Activated CD4-positive, alpha-beta T cell treated with anti-CD3 and anti-CD28 coated beads, Interleukin-2, amount 10 ng/mL, durations not matched to agents 7 days and 5 days (primary cell): ENCODE results near the gene VWDE. TPM values are rescaled to one million over a fixed set of nuclear protein-coding genes. Genes with fewer than 3 reads are reported as not detected.
"Not testable (repeated sequence)": the region's sequence is repeated elsewhere in the genome, so short reads cannot be mapped to it uniquely, and the experiment has no call there.

Source experiments
- CTCF ChIA-PET: fragments of 350-600 bp; sonication (Branson Sonifier 250); formaldehyde crosslinking; loops from one replicate; lab custom pipeline; 2021; ENCODE audit warnings: antibody characterized with exemption; lab: Charles Lee
- POLR2A ChIA-PET: fragments of 350-600 bp; sonication (Branson Sonifier 250); formaldehyde crosslinking; loops from one replicate; lab custom pipeline; 2021; ENCODE audit warnings: antibody characterized with exemption; lab: Charles Lee
- DNase-seq: peaks from one replicate; pipeline ENCODE4 v3.0.0-alpha.2; 2020
- H3K27ac Mint-ChIP-seq: one replicate; pipeline ENCODE4 v1.8.0; 2021; ENCODE audit warnings: mild to moderate bottlenecking, moderate library complexity, mixed read lengths
- H3K27me3 Mint-ChIP-seq: one replicate; pipeline ENCODE4 v1.8.0; 2021; ENCODE audit warnings: mixed read lengths
- H3K36me3 Mint-ChIP-seq: one replicate; pipeline ENCODE4 v1.8.0; 2021; ENCODE audit warnings: low read depth, mixed read lengths
- H3K4me1 Mint-ChIP-seq: one replicate; pipeline ENCODE4 v1.8.0; 2021; ENCODE audit warnings: mixed read lengths
- H3K4me3 Mint-ChIP-seq: one replicate; pipeline ENCODE4 v1.8.0; 2021; ENCODE audit warnings: mild to moderate bottlenecking, moderate library complexity, mixed read lengths
- H3K9me3 Mint-ChIP-seq: one replicate; pipeline ENCODE4 v1.8.0; 2021; ENCODE audit warnings: mixed read lengths
- total RNA-seq, 2 experiments: library from RNA; stranded (reverse); gene quantifications; one replicate each; pipeline ENCODE4 v1.2.3, GENCODE V29; 2021

VWDE gene
- total RNA-seq, 2 experiments from 2014 or later: 3.2 to 3.5 TPM

DNA sequence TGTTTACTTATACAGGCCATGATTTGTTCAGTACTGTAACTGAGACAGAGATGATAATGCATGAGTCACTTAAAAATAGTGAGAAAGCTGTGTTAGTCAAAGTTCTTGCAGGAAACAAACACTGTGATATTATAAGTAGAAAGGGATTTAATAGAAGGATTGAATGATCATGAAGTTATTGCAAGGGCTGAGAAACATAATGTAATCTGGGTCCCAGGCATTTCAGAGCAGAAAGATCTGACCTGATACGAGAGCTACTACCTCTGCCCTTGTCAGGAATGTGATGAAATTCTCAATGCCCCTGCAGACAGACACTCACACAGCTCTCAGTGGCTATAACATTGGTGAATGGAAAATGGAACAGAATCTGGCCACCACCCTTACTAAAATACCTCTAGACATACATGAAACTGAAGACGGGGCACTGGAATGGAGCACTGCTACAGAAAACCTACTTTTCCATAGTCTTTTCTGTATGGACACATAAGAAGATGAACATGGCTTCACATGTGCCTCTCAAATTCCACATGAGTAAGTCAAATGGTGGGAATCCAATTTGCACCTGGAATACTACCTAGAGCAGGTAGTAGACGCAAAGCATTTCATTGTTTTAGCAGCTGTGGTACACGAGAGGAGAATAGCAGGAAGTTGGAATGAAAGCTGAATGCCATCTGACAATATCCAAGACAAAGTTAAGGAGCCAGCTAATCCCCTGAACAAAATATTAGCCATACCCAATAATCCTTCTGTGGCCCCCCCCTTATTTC is 19.1 kb upstream of the VWDE start:
- POLR2A ChIA-PET: no interaction called here
- Mint-ChIP-seq H3K27me3 (peaks cover 2% of the 10 kb centered on the region), H3K4me1 (no peaks in the 10 kb centered on the region), H3K4me3 (no peak overlapping the region), H3K9me3 (no peaks in the 10 kb centered on the region), H3K36me3 (no peaks in the 10 kb centered on the region), H3K27ac (no peak overlapping the region)
- CTCF ChIA-PET: no interaction called here
- DNase-seq: no peak

DNA sequence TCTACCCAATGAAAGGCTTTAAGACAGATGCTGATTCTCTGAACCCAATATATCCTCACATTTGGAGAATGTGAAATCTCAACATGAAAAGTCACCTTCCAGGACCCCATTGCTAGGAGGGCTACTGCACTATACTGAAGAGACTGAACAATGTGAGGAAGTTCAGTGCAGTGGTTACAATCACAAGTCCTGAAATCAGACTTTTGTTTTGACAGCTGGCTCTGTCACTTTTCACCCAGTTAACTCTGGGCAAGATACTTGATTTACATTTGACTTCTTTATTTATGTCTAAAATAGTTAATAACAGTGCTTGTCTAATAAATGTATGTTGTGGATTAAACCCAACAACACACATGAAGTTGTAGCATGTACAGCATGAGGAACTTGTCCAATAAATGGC is 14.8 kb upstream of the VWDE start:
- H3K27ac Mint-ChIP-seq: no peak overlapping the region
- CTCF ChIA-PET: no interaction called here
- H3K36me3 Mint-ChIP-seq: no peaks in the 10 kb centered on the region
- H3K27me3 Mint-ChIP-seq: peaks cover 7% of the 10 kb centered on the region
- H3K4me3 Mint-ChIP-seq: no peak overlapping the region
- POLR2A ChIA-PET: no interaction called here
- no peaks in the 10 kb centered on the region for H3K9me3 Mint-ChIP-seq
- no peaks in the 10 kb centered on the region for H3K4me1 Mint-ChIP-seq
- DNase-seq: no peak

DNA sequence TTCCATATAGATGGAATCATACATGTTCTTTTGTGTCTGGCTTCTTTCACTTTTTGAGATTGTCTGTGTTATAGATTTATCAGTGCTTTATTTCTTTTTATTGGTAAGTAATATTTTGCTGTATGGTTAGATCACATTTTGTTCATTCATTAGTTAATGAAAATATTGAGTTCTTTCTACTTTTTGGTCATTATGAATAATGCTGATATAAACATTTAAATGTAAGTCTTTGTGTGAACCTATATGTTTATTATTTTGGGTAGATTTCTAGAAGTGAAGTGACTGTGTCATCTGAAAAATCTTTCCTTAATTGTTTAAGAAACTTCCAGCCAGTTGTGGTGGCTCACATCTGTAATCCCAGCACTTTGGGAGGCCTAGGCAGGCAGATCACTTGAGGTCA is 11.4 kb upstream of the VWDE start:
- H3K27me3 Mint-ChIP-seq: peaks cover 7% of the 10 kb centered on the region
- no peak overlapping the region for H3K27ac Mint-ChIP-seq
- no peak for DNase-seq
- H3K36me3 Mint-ChIP-seq: no peaks in the 10 kb centered on the region
- ChIA-PET CTCF (no interaction called here), POLR2A (no interaction called here)
- H3K9me3 Mint-ChIP-seq: no peaks in the 10 kb centered on the region
- H3K4me1 Mint-ChIP-seq: no peaks in the 10 kb centered on the region
- H3K4me3 Mint-ChIP-seq: no peak overlapping the region

DNA sequence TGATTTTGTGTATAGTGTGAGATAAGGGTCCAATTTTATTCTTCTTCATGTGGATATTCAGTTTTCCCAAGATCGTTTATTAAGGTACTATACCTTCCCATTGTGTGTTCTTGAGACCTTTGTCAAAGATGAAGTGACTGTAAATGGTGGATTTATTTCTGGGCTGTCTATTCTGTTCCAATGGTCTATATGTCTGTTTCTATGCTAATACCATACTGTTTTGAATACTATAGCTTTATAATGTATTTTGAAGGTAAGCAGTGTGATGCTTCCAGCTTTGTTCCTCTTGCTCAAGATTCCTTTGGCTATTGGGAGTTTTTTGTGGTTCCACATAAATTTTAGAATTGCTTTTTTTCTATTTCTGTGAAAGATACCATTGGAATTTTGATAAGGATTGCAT is 8.7 kb upstream of the VWDE start:
- POLR2A ChIA-PET: no interaction called here
- Mint-ChIP-seq H3K36me3 (no peaks in the 10 kb centered on the region), H3K27me3 (peaks cover 9% of the 10 kb centered on the region), H3K4me3 (no peak overlapping the region), H3K27ac (no peak overlapping the region), H3K4me1 (no peaks in the 10 kb centered on the region), H3K9me3 (peaks cover 2% of the 10 kb centered on the region)
- DNase-seq: no peak
- CTCF ChIA-PET: interaction anchor here (0.6 kb wide), 1 partner anchor 132 kb away, joined by 4 read pairs; no protein-coding TSS in a partner anchor

DNA sequence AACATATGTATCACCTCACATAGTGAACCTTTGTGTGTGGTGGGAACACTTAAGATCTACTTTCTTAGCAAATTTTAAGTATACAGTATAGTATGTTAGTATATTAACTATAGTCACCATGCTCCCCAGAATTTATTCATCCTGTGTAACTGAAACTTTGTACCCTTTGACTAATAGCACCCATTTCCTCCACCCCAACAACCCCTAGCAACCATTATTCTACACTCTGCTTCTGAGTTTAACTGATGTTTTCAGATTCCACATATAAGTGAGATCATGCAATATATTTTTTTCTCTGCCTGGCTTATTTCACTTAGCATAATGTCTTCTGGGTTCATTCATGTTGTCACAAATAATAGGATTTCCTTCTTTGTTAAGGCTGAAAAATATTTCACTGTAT is 6.9 kb upstream of the VWDE start:
- DNase-seq: no peak
- Mint-ChIP-seq H3K9me3 (peaks cover 3% of the 10 kb centered on the region), H3K4me3 (no peak overlapping the region), H3K27ac (no peak overlapping the region), H3K4me1 (no peaks in the 10 kb centered on the region), H3K27me3 (peaks cover 8% of the 10 kb centered on the region), H3K36me3 (no peaks in the 10 kb centered on the region)
- ChIA-PET CTCF (no interaction called here), POLR2A (no interaction called here)

DNA sequence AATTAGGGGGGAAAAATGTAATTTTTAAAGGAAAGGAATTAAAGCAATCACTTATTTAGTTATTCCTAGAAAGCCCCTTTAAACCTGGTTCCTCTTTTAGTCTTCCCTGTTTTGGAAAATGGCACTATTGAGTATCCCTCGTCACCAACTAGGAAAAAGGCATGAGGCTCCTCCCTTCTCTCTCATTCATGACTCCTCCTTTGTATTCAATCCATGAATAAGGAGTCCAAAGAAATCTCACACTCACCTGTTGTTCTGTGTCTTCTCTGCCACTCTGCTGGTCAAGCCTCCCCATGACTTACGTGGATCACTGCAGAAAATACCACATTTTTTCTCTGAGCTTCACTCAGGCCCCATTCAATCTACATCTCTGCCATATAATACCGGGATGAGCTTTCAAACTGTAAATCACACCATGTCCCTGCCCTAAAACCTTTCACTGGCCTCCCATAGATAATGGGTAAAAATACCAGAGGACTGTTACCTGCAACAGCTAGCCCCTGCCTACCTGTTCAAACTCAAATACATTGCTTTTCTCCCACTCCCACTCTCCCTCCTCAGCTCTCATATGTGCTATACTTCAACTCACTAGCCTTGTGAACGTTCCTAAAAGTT is 5.5 kb upstream of the VWDE start:
- no peak overlapping the region for H3K4me3 Mint-ChIP-seq
- DNase-seq: no peak
- H3K4me1 Mint-ChIP-seq: peaks cover 6% of the 10 kb centered on the region
- peaks cover 8% of the 10 kb centered on the region for H3K27me3 Mint-ChIP-seq
- CTCF ChIA-PET: no interaction called here
- H3K9me3 Mint-ChIP-seq: peaks cover 3% of the 10 kb centered on the region
- H3K27ac Mint-ChIP-seq: no peak overlapping the region
- no peaks in the 10 kb centered on the region for H3K36me3 Mint-ChIP-seq
- POLR2A ChIA-PET: no interaction called here

DNA sequence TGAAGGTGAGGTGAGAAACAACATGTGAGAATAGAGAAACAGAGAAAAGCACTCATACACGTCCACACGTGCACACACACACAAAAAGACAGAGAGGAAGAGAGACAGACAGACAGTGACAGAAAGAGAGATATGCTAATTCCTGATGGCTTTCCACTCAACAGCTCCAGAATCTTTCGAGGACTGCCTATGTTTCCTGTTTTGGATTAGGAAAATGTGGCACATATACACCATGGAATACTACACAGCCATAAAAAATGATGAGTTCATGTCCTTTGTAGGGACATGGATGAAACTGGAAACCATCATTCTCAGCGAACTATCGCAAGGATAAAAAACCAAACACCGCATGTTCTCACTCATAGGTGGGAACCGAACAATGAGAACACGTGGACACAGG is 4.0 kb upstream of the VWDE start:
- H3K36me3 Mint-ChIP-seq, H3K4me3 Mint-ChIP-seq, H3K9me3 Mint-ChIP-seq, CTCF ChIA-PET, DNase-seq, POLR2A ChIA-PET, H3K27ac Mint-ChIP-seq: not testable (repeated sequence)
- H3K4me1 Mint-ChIP-seq: peaks cover 18% of the 10 kb centered on the region
- peaks cover 16% of the 10 kb centered on the region for H3K27me3 Mint-ChIP-seq

DNA sequence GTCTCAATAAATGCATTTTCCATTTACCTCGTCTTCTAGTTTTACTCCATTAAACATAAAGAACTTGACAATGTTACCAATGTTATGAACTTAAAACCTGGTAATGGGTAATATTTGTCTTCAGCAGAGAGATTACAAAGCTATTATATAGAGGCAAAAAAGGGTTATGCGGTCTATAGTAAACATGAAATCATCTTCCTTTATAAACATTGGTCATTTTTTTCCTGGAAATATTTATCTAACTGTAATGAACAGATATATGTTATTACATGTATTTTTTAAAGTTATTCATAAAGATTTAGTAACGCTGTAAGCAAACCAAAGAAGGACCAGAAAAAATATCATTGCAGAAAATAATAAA is 1.3 kb downstream of the VWDE start:
- CTCF ChIA-PET: no interaction called here
- no peak overlapping the region for H3K4me3 Mint-ChIP-seq
- no peak for DNase-seq
- peaks cover 21% of the 10 kb centered on the region for H3K4me1 Mint-ChIP-seq
- H3K27me3 Mint-ChIP-seq: peaks cover 19% of the 10 kb centered on the region
- POLR2A ChIA-PET: no interaction called here
- no peak overlapping the region for H3K27ac Mint-ChIP-seq
- H3K36me3 Mint-ChIP-seq: peaks cover 6% of the 10 kb centered on the region
- peaks cover 11% of the 10 kb centered on the region for H3K9me3 Mint-ChIP-seq

DNA sequence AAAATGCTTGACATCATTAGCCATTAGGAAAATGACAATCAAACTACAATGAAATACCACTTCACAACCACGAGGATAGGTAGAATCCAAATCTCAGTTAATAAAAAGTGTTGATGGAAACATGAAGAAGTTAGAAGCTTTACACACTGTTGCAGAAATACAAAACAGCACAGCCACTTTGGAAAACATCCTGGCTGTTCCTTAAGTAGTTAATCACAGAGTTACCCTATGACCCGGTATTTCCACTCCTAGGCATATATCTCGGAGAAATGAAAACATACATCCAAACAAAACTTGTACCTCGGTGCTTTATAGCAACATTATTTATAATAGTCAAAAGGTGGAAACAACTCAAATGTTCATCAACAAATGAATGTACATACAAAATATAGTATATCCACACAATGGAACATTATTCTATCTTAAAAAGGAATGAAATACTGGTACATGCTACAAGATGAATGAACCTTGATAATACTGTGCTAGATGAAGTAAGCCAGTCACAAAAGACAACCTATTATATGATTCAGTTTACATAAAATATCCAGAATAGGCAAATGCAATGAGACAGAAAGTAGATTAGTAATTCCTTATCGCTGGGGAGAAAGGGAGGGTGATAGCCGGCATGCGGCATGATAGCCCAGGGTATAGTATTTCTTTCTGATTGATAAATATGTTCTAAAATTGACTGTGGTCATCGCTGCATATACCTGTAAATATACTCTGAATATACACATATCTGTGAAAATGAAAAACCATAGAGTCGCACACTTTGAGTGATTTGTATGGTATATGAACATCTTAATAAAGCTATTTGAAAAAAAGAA is 1.9 kb downstream of the VWDE start:
- CTCF ChIA-PET: no interaction called here
- Mint-ChIP-seq H3K4me1 (peaks cover 21% of the 10 kb centered on the region), H3K27me3 (peaks cover 21% of the 10 kb centered on the region), H3K4me3 (no peak overlapping the region), H3K36me3 (peaks cover 6% of the 10 kb centered on the region), H3K27ac (no peak overlapping the region), H3K9me3 (peaks cover 15% of the 10 kb centered on the region)
- no peak for DNase-seq
- POLR2A ChIA-PET: no interaction called here

DNA sequence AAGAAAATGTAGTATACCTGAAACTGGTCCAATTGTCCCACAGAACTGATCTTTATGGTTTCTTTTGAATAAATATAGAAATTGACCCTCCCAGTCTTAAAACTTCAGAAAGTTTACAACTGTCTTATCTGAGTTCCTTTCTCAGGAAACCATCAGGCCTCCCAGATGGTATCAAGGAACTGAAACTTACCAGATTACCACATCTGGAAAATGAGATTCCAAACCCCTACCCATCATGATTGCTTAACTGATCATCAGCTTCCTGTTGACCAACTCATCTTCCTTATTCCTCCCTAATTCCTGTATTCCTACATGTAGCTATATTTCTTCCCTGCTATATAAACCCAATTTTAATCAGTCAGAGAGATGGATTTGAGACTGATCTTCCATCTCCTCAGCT is 5.5 kb downstream of the VWDE start:
- H3K9me3 Mint-ChIP-seq: peaks cover 15% of the 10 kb centered on the region
- H3K4me1 Mint-ChIP-seq: peaks cover 9% of the 10 kb centered on the region
- CTCF ChIA-PET: no interaction called here
- no peak overlapping the region for H3K4me3 Mint-ChIP-seq
- no peak overlapping the region for H3K27ac Mint-ChIP-seq
- H3K27me3 Mint-ChIP-seq: peaks cover 17% of the 10 kb centered on the region
- no peak for DNase-seq
- POLR2A ChIA-PET: no interaction called here
- H3K36me3 Mint-ChIP-seq: peaks cover 6% of the 10 kb centered on the region

DNA sequence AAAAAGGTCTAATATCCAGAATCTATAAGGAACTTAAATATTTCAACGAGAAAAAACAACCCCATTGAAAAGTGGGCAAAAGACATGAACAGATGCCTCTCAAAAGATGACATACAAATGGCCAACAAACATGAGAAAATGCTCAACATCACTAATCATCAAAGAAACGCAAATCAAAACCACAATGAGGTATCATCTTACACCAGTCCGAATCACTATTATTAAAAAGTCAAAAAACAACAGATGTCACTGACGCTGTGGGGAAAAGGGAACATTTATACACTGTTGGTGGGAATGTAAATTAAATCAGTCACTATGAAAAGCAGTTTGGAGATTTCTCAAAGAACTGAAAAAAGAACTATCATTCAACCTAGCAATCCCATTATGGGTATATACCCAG is 6.0 kb downstream of the VWDE start:
- Mint-ChIP-seq H3K27ac (no peak overlapping the region), H3K27me3 (peaks cover 14% of the 10 kb centered on the region), H3K4me3 (no peak overlapping the region), H3K4me1 (peaks cover 4% of the 10 kb centered on the region), H3K36me3 (peaks cover 6% of the 10 kb centered on the region), H3K9me3 (peaks cover 15% of the 10 kb centered on the region)
- no peak for DNase-seq
- ChIA-PET POLR2A (no interaction called here), CTCF (no interaction called here)

DNA sequence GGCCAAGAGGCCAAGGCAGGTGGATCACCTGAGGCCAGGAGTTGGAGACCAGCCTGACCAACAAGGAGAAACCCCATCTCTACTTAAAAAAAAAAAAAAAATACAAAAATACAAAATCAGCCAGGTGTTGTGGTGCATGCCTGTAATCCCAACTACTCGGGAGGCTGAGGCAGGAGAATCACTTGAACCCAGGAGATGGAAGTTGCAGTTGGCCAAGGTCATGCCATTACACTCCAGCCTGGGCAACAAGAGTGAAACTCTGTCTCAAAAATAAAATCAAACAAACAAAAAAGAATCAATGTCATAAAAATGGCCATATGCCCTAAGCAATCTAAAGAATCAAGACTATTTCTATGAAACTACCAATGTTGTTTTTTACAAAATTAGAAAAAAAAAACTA is 7.0 kb downstream of the VWDE start:
- H3K27me3 Mint-ChIP-seq, H3K27ac Mint-ChIP-seq, H3K36me3 Mint-ChIP-seq, CTCF ChIA-PET, H3K4me3 Mint-ChIP-seq, H3K4me1 Mint-ChIP-seq, POLR2A ChIA-PET, DNase-seq: not testable (repeated sequence)
- H3K9me3 Mint-ChIP-seq: peaks cover 15% of the 10 kb centered on the region

DNA sequence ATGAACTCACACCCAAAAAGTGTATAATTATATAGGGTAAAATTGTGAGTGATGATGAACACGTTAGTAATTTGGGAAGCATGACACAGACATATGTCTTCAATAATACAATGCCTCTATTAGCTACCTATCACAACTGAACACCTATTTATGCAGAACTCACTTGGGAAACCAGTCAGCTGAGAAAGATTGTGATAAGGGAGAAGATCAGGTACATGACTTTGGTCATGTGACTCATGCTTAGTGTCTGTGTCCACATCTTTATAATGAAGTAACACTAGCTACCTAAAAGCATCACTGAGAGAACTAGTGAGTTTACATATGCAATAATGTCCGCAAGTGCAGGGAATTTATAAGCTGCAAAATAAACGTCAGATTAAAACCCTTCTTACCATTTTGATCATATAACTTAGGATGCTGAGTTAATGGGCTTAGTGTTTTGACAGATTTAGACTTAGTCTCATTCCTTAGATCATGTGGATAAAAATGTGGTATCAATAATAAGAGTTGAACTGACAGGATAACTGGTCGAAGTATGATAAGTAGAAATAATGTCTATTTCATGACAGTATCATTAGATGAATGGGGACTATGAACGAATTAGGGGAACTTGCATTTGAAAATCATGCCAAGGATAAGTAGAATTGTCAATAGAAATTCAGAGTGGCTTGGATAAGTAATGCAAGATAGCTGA is 11.6 kb downstream of the VWDE start:
- Mint-ChIP-seq H3K27ac (no peak overlapping the region), H3K36me3 (no peaks in the 10 kb centered on the region), H3K4me1 (no peaks in the 10 kb centered on the region), H3K4me3 (no peak overlapping the region), H3K27me3 (peaks cover under 1% of the 10 kb centered on the region), H3K9me3 (peaks cover 2% of the 10 kb centered on the region)
- POLR2A ChIA-PET: no interaction called here
- CTCF ChIA-PET: no interaction called here
- no peak for DNase-seq
